Left renal cortex interstitium (tissue), 4 donors: Measurements from ENCODE around the gene PRKN. TPM values are rescaled to one million over a fixed set of nuclear protein-coding genes. Genes with fewer than 3 reads are reported as not detected.

ENCODE experiments used
- DNase-seq, 4 donors: peaks; one replicate each; pipeline ENCODE4 v3.0.0-alpha.2; 2013; ENCODE audit warnings: low read depth in 4 of 4, low spot score in 2 of 4, missing footprints in 1 of 4
- polyA plus RNA-seq, 4 donors: library from polyadenylated mRNA; unstranded; fragments of 120-200 nt; gene quantifications; one replicate each; pipeline ENCODE4 v1.2.1, GENCODE V29; 2013; ENCODE audit not compliant: insufficient read length in 4 of 4

PRKN gene
- polyA plus RNA-seq, 4 donors: 7.9 to 12.9 (median 9.1) TPM

GRCh38 chr6:162343198-162343935 lies 384.2 kb downstream of the PRKN start:
- DNase-seq: no peak

- no peak for DNase-seq
Measured at GRCh38 chr6:162337412-162337811, 390.2 kb downstream of the PRKN start.

GRCh38 chr6:162336359-162336758 lies 391.2 kb downstream of the PRKN start:
- DNase-seq: no peak

GRCh38 chr6:162332365-162332764 lies 395.2 kb downstream of the PRKN start:
- DNase-seq: no peak

GRCh38 chr6:162331911-162332310 lies 395.7 kb downstream of the PRKN start:
- DNase-seq: no peak

GRCh38 chr6:162325826-162326225 lies 401.7 kb downstream of the PRKN start:
- no peak for DNase-seq

GRCh38 chr6:162325051-162325450 lies 402.5 kb downstream of the PRKN start:
- DNase-seq: no peak

- DNase-seq: no peak
Measured at GRCh38 chr6:162315291-162315690, 412.3 kb downstream of the PRKN start.

GRCh38 chr6:162313922-162314660 lies 413.5 kb downstream of the PRKN start:
- DNase-seq: no peak

- no peak for DNase-seq
Measured at GRCh38 chr6:162307865-162308264, 419.7 kb downstream of the PRKN start.

GRCh38 chr6:162306616-162307015 lies 420.9 kb downstream of the PRKN start:
- DNase-seq: no peak

GRCh38 chr6:162301128-162301527 lies 426.4 kb downstream of the PRKN start:
- no peak for DNase-seq

GRCh38 chr6:162294029-162294428 lies 433.5 kb downstream of the PRKN start:
- DNase-seq: no peak

- no peak for DNase-seq
Measured at GRCh38 chr6:162292915-162293314, 434.7 kb downstream of the PRKN start.

GRCh38 chr6:162290846-162291465 lies 436.6 kb downstream of the PRKN start:
- DNase-seq: no peak

GRCh38 chr6:162289972-162290371 lies 437.6 kb downstream of the PRKN start:
- DNase-seq: no peak

- DNase-seq: no peak
Measured at GRCh38 chr6:162273986-162274385, 453.6 kb downstream of the PRKN start.

- no peak for DNase-seq
Measured at GRCh38 chr6:162271922-162272321, 455.6 kb downstream of the PRKN start.

- no peak for DNase-seq
Measured at GRCh38 chr6:162270966-162271365, 456.6 kb downstream of the PRKN start.

GRCh38 chr6:162267641-162268040 lies 459.9 kb downstream of the PRKN start:
- no peak for DNase-seq

GRCh38 chr6:162267126-162267525 lies 460.4 kb downstream of the PRKN start:
- DNase-seq: no peak

- no peak for DNase-seq
Measured at GRCh38 chr6:162264581-162264980, 463.0 kb downstream of the PRKN start.
